Neural crest cell (in vitro differentiated cells): ENCODE data around the gene SKIDA1. TPM values are rescaled to one million over a fixed set of nuclear protein-coding genes. Genes with fewer than 3 reads are reported as not detected.
A peak's percentile ranks its signal among the peaks of the same experiment; 100 is the strongest.

ENCODE experiments used
- DNase-seq: peaks from one replicate; pipeline ENCODE4 v3.0.0; 2021; ENCODE audit warnings: low read depth, mixed read lengths, low spot score
- H3K27ac Mint-ChIP-seq: one replicate; pipeline ENCODE4 v1.8.0; 2021; ENCODE audit warnings: mild to moderate bottlenecking, mixed read lengths; ENCODE audit not compliant: unreplicated experiment
- H3K27me3 Mint-ChIP-seq: 2 replicates; pipeline ENCODE4 v1.8.0; 2021; ENCODE audit warnings: low read depth, mild to moderate bottlenecking, mixed read lengths
- H3K36me3 Mint-ChIP-seq: 2 replicates; pipeline ENCODE4 v1.8.0; 2021; ENCODE audit warnings: low read depth, mild to moderate bottlenecking, mixed read lengths
- H3K4me1 Mint-ChIP-seq: 2 replicates; pipeline ENCODE4 v1.8.0; 2021; ENCODE audit warnings: mixed read lengths
- H3K4me3 Mint-ChIP-seq: one replicate; pipeline ENCODE4 v1.8.0; 2021; ENCODE audit warnings: mild to moderate bottlenecking, mixed read lengths
- H3K9me3 Mint-ChIP-seq: 2 replicates; pipeline ENCODE4 v1.8.0; 2021; ENCODE audit warnings: mixed read lengths
- CTCF ChIP-seq: fragments of 200-600 bp; sonication (generic); conservative IDR thresholded peaks from 2 replicates; pipeline ENCODE4 v1.5.0; 2021; ENCODE audit warnings: antibody characterized with exemption, mild to moderate bottlenecking
- total RNA-seq: library from RNA; stranded (reverse); gene quantifications from 2 replicates; pipeline ENCODE4 v1.2.1, GENCODE V29; 2021

Gene SKIDA1
- total RNA-seq, 1 donor from 2014 or later = 53.0 TPM

- Mint-ChIP-seq H3K4me3 (peak overlapping the region; percentile 93), H3K27me3 (peaks cover 3% of the 10 kb centered on the region), H3K4me1 (peaks cover 34% of the 10 kb centered on the region), H3K36me3 (peaks cover 6% of the 10 kb centered on the region), H3K27ac (no peak overlapping the region), H3K9me3 (no peaks in the 10 kb centered on the region)
- DNase-seq = peak; percentile 43
- no peak for TF ChIP-seq CTCF
Observed at GRCh38 chr10:21534604-21535493, 9.4 kb upstream of the SKIDA1 start.

GRCh38 chr10:21534280-21534586 lies 8.8 kb upstream of the SKIDA1 start:
- Mint-ChIP-seq H3K36me3 (peaks cover 6% of the 10 kb centered on the region), H3K27ac (no peak overlapping the region), H3K27me3 (peaks cover 3% of the 10 kb centered on the region), H3K9me3 (no peaks in the 10 kb centered on the region), H3K4me3 (peak overlapping the region; percentile 93), H3K4me1 (peaks cover 39% of the 10 kb centered on the region)
- no peak for TF ChIP-seq CTCF
- DNase-seq = no peak

- Mint-ChIP-seq H3K27me3 (peaks cover 3% of the 10 kb centered on the region), H3K27ac (peak within 1 kb of the TSS; percentile 95), H3K9me3 (no peaks in the 10 kb centered on the region), H3K36me3 (peaks cover 6% of the 10 kb centered on the region), H3K4me1 (peaks cover 45% of the 10 kb centered on the region), H3K4me3 (peak within 1 kb of the TSS; percentile 93)
- DNase-seq = peak; percentile 89
- peak; percentile 44 for TF ChIP-seq CTCF
Observed at GRCh38 chr10:21533467-21534279, 8.2 kb upstream of the SKIDA1 start, which contains the start of gene MLLT10. Gene MLLT10, plus strand, starts transcription at chr10:21534232. Its CDS starts 413 bp downstream, at chr10:21534645.

GRCh38 chr10:21532694-21533466 lies 7.4 kb upstream of the SKIDA1 start:
- peak overlapping the region; percentile 90 for H3K4me3 Mint-ChIP-seq
- peaks cover 53% of the 10 kb centered on the region for H3K4me1 Mint-ChIP-seq
- TF ChIP-seq CTCF = no peak
- peaks cover 3% of the 10 kb centered on the region for H3K27me3 Mint-ChIP-seq
- no peaks in the 10 kb centered on the region for H3K9me3 Mint-ChIP-seq
- peak overlapping the region; percentile 95 for H3K27ac Mint-ChIP-seq
- DNase-seq = no peak
- H3K36me3 Mint-ChIP-seq = peaks cover 2% of the 10 kb centered on the region

GRCh38 chr10:21531164-21531563 lies 5.7 kb upstream of the SKIDA1 start:
- no peak for TF ChIP-seq CTCF
- H3K27me3 Mint-ChIP-seq = peaks cover 3% of the 10 kb centered on the region
- no peaks in the 10 kb centered on the region for H3K36me3 Mint-ChIP-seq
- no peaks in the 10 kb centered on the region for H3K9me3 Mint-ChIP-seq
- H3K4me3 Mint-ChIP-seq = no peak overlapping the region
- DNase-seq = no peak
- H3K27ac Mint-ChIP-seq = no peak overlapping the region
- H3K4me1 Mint-ChIP-seq = peaks cover 51% of the 10 kb centered on the region
